GM19043 (cell line): ENCODE data around the gene NENF.
"Not testable (repeated sequence)": the region's sequence is repeated elsewhere in the genome, so short reads cannot be mapped to it uniquely, and the experiment has no call there.

Experiments used
- ATAC-seq: cut with Tn5 transposase; IDR thresholded peaks from one replicate; pipeline ENCODE4 v1.9.1; 2021; ENCODE audit warnings: low read depth; ENCODE audit not compliant: unreplicated experiment

NENF gene

DNA sequence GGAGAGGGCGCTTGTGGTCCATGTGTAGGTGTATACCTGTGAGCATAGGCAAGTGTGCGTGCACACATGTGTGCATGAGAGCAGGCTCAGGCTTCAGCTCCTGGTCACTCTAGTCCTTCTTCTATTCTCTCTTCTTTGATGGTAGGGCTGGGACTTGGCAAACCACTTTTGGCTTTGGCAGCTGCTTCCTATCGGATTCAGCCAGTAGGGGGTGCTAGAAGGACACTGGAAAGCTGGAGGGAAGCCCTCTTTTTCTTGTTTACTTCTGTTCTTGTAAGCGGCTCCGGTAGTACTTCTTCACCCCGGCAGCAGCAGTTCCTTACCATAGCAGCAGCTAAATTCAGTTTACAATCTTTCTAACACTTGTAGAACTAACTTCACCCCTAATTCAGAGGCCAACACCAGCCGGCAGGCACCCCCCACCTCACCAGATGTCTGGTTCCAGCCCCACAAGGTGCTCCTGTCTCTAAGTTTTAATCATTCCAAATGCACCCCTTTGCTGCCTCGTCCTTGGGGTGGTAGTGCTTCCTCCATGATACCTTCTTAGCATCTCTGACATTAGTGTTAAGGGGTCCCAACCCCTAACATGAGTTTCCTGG, 25.1 kb downstream of the NENF start:
- no peak for ATAC-seq

GRCh38 chr1:212458817-212459216, 26.1 kb downstream of the NENF start:
- no peak for ATAC-seq

DNA sequence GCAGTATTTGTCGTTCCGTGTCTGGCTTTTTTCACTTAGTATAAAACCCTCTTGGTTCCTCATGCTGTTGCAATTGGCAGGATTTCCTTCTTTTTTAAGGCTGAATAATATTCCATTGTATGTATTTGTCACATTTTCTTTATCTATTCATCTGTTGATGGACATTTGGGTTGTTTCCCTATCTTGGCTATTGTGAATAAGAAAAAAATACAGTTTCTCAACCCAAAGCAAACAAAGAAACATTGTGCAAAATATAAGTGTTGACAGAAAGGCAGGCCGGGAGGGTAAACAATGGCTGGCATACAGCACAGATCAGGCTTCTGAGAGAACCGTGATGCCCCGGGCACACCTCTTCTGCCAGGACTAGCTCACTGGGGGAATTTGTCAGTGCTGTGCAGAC, 26.9 kb downstream of the NENF start:
- no peak for ATAC-seq

GRCh38 chr1:212460376-212460775, 27.7 kb downstream of the NENF start:
- ATAC-seq: no peak

DNA sequence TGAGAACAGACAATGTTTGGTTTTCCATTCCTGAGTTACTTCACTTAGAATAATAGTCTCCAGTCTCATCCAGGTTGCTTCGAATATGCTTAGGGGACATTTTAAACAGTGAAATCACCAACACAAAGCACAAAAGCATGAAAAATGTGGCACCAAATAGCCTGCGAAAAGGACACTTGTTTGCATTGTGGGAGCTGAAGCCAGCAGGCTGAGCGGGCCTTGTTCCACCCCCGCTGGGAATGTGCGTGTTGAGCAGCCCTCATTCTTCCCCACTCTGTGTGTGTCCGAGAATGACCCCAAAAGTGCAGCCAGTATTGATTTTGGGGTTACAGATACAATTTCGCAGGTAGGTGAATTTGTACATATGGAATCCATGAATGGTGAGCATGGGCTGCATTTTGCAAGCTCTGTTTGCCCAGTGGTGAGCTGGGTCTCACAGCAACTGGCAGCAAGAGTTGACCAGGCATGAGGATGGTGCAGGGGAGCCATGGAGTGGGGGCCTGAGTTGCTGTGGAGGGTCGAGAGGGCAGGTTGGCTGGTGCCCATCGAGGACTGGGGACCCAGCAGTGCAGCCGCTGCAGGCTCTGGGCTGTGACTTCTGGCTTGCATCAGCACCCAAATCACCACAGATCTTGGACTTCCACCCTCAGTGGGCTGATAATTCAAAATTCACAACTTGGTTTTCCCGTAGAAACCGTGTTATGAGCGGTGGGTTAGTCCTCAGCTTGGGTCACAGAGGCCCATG, 29.4 kb downstream of the NENF start:
- no peak for ATAC-seq

DNA sequence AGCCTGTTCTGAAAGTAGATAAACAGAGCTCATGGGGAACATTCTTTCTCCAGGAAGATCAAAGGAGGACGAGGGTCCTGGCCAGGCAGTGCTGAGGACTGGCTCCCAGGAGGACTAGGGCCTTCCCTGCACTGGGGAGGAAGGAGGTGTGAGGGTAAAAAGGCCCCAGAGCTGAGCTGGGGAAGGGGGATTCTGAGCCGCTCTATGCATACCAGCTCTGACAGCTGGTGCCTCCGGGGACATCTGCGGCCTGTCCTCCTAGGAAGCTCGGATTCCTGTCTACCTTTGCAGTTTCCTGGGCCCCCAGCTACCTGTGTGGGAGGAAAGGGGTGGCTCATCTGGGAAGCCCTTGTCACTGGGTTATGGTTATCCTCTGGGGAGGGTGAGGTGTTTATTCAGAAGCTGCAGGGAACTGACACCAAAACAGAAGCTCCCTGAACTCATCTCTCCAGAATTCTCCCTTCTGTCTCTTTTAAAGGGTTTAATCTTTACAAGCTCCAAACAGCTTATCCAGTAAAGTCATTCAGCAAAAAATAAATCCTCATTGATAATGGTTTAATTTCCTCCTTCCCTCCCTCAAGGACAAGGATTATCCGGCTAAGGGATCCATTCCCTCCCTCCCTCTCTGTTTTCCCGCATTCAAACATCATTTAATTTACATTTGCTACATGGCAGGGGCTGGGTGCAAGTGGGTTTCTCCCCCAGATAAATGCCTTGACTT, 31.0 kb downstream of the NENF start:
- ATAC-seq: no peak

GRCh38 chr1:212465311-212465710, 32.6 kb downstream of the NENF start:
- no peak for ATAC-seq

- no peak for ATAC-seq
These were observed 33.7 kb downstream of the NENF start for GRCh38 chr1:212466437-212466836.

DNA sequence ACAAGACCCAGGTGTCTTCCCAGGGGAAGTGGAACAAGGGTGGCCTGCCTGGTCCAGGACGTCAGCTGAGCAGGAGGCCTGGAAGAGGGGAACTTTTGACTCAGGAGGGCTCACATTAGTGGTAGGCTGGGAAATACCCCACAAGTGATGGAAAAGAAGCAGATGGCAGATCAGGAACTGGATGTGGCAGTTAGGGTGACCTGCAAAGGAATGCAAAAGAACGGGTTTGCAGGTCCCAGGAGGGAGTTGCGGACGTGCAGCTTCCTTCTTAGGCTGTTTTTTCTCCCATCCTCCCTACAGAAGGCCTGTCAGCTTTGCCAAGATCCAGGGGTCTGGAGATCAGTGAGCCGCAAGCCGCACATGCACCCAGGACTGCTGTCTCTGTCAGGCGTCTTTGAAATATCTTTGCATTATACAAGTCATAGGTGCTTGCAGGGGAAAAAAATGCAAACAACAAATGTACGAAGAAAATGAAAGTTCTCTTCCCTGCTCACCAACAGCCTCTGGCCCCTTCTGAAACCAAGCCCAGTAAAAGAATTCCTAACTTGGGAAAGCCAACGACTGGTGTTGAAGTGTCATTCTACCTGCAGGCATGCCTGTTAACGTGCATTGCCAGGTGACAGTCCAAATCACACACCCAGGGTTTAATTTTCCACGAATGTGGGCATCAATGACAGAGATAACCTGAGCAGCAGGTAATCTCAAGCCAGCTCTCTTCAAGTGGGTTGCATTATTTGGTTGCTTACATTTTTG, 34.4 kb downstream of the NENF start:
- ATAC-seq: no peak

- no peak for ATAC-seq
These were observed 35.2 kb downstream of the NENF start for GRCh38 chr1:212467843-212468482.

DNA sequence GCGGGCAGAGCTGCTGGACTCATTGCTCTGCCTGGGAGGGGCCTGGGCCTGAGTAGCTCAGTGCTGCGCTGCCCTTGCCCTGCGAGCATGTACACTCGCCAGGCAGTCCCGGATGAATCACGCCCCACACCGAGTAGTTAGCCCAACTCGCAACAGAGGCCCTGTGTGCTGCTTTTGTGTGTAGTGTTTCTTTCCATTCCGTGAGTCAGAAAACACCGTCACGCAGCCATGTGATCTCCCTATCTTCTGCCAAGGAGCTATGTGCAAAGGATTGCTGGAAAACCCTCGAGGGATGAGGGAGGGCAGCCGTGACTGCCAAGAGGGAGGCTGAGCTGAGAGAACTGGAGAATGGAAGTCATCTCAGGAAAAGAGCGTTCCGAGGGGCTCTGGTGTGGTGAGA, 37.3 kb downstream of the NENF start:
- no peak for ATAC-seq

GRCh38 chr1:212471286-212471685, 38.6 kb downstream of the NENF start:
- no peak for ATAC-seq

DNA sequence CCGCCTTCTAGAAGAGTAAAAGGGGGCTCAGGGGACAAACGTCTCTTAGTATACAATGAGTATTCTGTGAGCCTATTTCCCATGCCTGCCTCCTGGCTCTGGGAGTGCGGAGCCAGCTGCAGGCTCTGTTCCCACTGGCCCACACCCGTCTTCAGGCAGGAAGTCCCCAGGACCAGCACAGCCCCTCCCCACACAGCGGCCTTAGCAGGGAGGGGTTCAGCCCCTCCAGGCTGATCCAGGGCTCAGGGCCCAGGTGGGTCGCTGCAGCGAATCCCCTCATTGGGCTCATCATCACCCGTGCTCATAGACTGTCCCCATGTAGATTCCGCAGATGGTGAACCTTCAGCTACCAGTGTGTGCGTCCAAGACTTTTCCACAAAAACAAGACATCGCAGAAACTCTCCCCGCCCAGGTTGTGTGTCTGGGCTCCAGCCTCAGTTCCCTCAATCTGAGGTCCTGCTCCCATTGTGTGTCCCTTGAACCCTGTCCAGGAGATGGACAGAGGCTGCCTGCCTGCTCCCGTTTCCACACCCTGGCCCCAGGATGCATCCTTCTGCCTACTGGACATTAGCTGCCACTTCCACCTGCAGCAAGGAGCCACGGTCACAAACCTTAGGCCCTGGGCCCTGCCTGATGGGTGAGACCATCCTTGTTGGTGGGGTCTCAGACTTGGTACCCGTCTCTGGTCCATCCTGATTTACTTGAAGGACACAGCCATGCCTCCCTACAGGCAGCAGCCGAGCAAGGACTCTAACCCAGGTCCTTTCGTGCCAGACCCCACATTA, 39.4 kb downstream of the NENF start:
- ATAC-seq: no peak

GRCh38 chr1:212473729-212474128, 41.0 kb downstream of the NENF start:
- no peak for ATAC-seq

DNA sequence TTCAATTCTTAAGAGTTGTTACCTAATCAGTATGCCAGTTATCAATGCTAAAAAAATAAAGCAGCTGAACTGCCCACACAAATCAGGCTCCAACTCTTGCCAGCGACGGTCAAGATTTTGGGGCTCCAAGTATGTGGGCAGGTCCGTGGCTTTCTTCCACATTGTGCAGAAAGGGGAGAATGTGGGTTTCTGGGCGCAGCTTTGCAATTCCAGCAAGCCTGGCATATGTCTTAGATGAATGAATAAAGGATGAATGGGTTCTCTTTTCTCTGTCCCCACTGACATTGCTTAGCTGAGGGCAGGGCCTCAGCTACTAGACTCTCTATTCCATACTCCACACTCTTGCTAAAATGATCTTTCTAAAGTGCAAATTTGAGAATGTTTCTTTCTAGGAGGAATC, 42.4 kb downstream of the NENF start:
- no peak for ATAC-seq

DNA sequence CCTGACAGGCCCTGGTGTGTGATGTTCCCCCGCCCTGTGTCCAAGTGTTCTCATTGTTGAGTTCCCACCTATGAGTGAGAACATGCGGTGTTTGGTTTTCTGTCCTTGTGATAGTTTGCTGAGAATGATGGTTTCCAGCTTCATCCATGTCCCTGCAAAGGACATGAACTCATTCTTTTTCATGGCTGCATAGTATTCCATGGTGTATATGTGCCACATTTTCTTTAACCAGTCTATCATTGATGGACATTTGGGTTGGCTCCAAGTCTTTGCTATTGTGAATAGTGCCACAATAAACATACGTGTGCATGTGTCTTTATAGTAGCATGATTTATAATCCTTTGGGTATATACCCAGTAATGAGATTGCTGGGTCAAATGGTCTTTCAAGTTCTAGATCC, 43.1 kb downstream of the NENF start:
- not testable (repeated sequence) for ATAC-seq

- ATAC-seq: peak; percentile 94
These were observed 44.4 kb downstream of the NENF start for GRCh38 chr1:212477014-212477679.

- no peak for ATAC-seq
These were observed 45.2 kb downstream of the NENF start for GRCh38 chr1:212477680-212478466.
